Measurements from ENCODE around the gene BIVM. TPM values are rescaled to one million over a fixed set of nuclear protein-coding genes. Genes with fewer than 3 reads are reported as not detected.

BIVM gene
- total and polyA plus RNA-seq, 8 donors = 8.2 to 14.1 (median 11.2) TPM

- H3K27ac ChIP-seq = no peak overlapping the region
- FAIRE-seq (no peak), DNase-seq (no peak), ATAC-seq (no peak)
- intact Hi-C loops (cut with DNase I) = loop anchor here in 1 of 3 donors (10.0 kb wide), 1 partner anchor 268 kb away; no protein-coding TSS in a partner anchor
- H3K4me3 ChIP-seq = no peak overlapping the region
- H3K4me1 ChIP-seq = peaks cover 0 to 4% (median 4%) of the 10 kb centered on the region in 3 donors
- H3K9me3 ChIP-seq = no peaks in the 10 kb centered on the region
- peaks cover 4 to 37% (median 18%) of the 10 kb centered on the region in 3 donors for H3K36me3 ChIP-seq
- H3K27me3 ChIP-seq = no peaks in the 10 kb centered on the region
- 95% methylated on average over 3 of the region's 3 CpGs for WGBS, 2 donors
- TF ChIP-seq CTCF (IDR thresholded peaks at IDR 0.05) = no peak
Observed at GRCh38 chr13:102852556-102852955, 53.6 kb downstream of the BIVM start.

DNA sequence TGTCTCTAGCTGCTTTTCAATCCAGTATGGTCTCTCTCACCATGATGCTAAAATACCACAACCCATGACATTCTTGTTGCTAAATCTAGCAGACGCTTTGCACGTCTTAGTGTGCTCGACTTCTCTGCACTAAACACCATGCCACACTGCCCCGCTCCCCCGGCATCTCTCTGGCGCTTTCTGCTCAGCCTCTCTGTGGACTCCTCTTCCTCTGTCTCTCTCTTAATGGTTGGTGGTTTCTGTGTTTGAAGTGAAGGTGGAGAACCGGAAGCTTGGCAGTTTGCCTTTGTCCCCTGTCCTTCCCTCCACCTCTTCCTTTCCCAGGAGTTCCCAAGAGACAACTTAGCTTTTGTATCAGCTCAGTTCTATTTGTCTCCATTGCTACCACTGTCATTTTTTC, 55.8 kb downstream of the BIVM start:
- Histone ChIP-seq H3K27me3 (no peaks in the 10 kb centered on the region), H3K4me3 (no peak overlapping the region), H3K4me1 (no peaks in the 10 kb centered on the region), H3K36me3 (peaks cover 4 to 56% (median 24%) of the 10 kb centered on the region in 3 donors), H3K9me3 (no peaks in the 10 kb centered on the region), H3K27ac (no peak overlapping the region)
- WGBS, 2 donors = 87% methylated on average over 7 of the region's 7 CpGs
- intact Hi-C loops (cut with DNase I) = loop anchor here in 1 of 3 donors (10.0 kb wide), 1 partner anchor 270 kb away; no protein-coding TSS in a partner anchor
- DNase-seq (no peak), ATAC-seq (no peak), FAIRE-seq (no peak)
- no peak for TF ChIP-seq CTCF (IDR thresholded peaks at IDR 0.05)

GRCh38 chr13:102856557-102856956, 57.6 kb downstream of the BIVM start:
- peaks cover 4 to 74% (median 30%) of the 10 kb centered on the region in 3 donors for H3K36me3 ChIP-seq
- intact Hi-C loops (cut with DNase I) = loop anchor here in 1 of 3 donors (10.0 kb wide), 1 partner anchor 272 kb away; no protein-coding TSS in a partner anchor

GRCh38 chr13:102862624-102863210, 63.8 kb downstream of the BIVM start:
- no peak for ATAC-seq
- Histone ChIP-seq H3K36me3 (peaks cover 6 to 92% (median 47%) of the 10 kb centered on the region in 3 donors), H3K27ac (no peak overlapping the region), H3K4me3 (no peak overlapping the region), H3K4me1 (no peaks in the 10 kb centered on the region), H3K27me3 (no peaks in the 10 kb centered on the region), H3K9me3 (no peaks in the 10 kb centered on the region)
- FAIRE-seq = no peak
- DNase-seq = no peak
- intact Hi-C loops (cut with DNase I) = no loop called here
- no peak for TF ChIP-seq CTCF (IDR thresholded peaks at IDR 0.05)
- 90 to 94% methylated on average over 13 of the region's 13 CpGs for WGBS, 2 donors

More at GRCh38 chr13:102856557-102856956, 57.6 kb downstream of the BIVM start:
- peak in 3 of 4 donors; percentile 33 to 52 (median 51) for ATAC-seq
- Histone ChIP-seq H3K27me3 (no peaks in the 10 kb centered on the region), H3K27ac (no peak overlapping the region), H3K4me3 (no peak overlapping the region), H3K4me1 (no peaks in the 10 kb centered on the region), H3K9me3 (no peaks in the 10 kb centered on the region)
- 21 to 41% methylated on average over 6 of the region's 6 CpGs for WGBS, 2 donors
- no peak for FAIRE-seq
- DNase-seq = peak in 2 of 6 donors; percentile 27 to 32
- TF ChIP-seq CTCF (IDR thresholded peaks at IDR 0.05) = no peak

DNA sequence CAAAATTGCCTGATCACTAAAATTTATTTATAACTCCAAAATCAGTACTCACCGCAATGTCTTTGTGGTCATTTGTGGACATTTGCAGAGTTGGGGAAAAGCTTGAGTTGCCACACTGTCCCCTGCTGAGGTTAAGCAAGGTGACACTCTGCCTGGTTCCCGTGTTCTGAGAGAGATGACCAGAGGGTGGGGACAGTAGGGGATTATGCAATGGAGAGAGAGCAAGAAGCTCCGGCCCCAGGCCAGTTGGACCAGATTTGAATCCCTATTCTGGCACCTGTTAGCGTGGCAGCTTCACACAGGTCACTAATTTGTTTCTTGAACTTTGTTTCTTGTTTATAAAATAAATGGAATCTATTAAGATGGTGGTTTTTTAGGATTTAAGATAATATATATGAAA, 64.7 kb downstream of the BIVM start:
- WGBS, 2 donors = 62 to 68% methylated on average over 4 of the region's 4 CpGs
- no peak for FAIRE-seq
- ATAC-seq = peak in 1 of 4 donors; percentile 11
- no peaks in the 10 kb centered on the region for H3K9me3 ChIP-seq
- H3K36me3 ChIP-seq = peaks cover 6 to 90% (median 47%) of the 10 kb centered on the region in 3 donors
- H3K4me3 ChIP-seq = no peak overlapping the region
- no peaks in the 10 kb centered on the region for H3K4me1 ChIP-seq
- no peak for DNase-seq
- intact Hi-C loops (cut with DNase I) = no loop called here
- no peaks in the 10 kb centered on the region for H3K27me3 ChIP-seq
- H3K27ac ChIP-seq = no peak overlapping the region
- no peak for TF ChIP-seq CTCF (IDR thresholded peaks at IDR 0.05)
